ENCODE data around the gene GAS7. TPM values are rescaled to one million over a fixed set of nuclear protein-coding genes. Genes with fewer than 3 reads are reported as not detected.

The GAS7 gene
- polyA plus RNA-seq (0.10 to 0.17 TPM (median 0.14 TPM) in 3 replicates), polyA minus RNA-seq (0.16 to 0.38 TPM (median 0.26 TPM) in 3 replicates)
- 22.9 TPM for polyA plus RNA-seq (2011; ENCODE audit: low read depth)
- 0.14 and 0.16 TPM in 2 replicates for polyA plus RNA-seq (2011; cell fraction: cytosol; rRNA removed)
- polyA plus RNA-seq (2011; cell fraction: nucleus; rRNA removed) = 0.17 and 0.45 TPM in 2 replicates
- polyA plus RNA-seq (2012; ENCODE audit: low replicate concordance) = 0.16 and 3.4 TPM in 2 replicates
- not detected for polyA minus RNA-seq (2011; cell fraction: cytosol; rRNA and poly(A)+ RNA removed)
- polyA minus RNA-seq (2011; cell fraction: nucleus; rRNA and poly(A)+ RNA removed) = 0.16 and 0.21 TPM in 2 replicates

DNA sequence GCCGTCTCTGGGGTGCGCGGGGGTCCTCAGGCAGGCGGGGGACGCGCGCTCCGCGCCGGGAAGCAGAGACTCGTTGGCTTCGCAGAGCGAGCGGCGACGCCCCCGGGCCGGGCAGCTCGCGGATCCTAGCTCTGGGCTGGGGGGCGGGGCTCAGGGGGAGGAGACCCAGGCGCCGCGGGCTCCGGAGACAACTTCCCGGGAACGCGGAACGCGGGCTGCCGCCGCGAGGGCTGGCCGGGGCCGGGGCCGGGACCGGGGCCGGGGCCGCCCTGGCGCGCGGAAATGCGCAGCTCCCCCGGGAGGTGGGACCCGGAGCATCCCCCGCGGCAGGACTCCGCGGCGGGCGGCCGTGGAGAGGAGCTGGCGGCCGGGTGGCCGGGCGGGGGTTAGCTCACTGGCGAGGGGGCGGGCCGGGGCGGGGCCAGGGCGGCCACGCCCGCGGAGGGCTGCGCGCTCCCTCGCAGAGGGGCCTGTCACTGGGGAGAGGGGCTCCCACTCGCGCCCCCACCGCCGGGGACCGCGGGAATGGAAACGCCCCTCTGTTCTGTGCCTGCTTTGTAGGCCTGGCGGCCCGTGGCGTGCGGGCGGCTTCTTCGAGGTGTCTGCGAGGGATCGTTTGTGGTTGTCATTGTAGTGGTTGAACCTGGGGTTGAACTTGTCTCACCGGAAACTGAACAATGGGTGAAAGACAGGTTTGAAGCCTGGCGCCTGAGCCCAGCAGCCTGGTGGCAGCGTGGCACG is at the start of gene GAS7:
TSS of gene GAS7 (minus strand) at position 98 of the 741 bp plus-strand sequence.
- peaks cover 2% of the 10 kb centered on the region for H3K9me3 ChIP-seq (ENCODE audit: control insufficient read depth, low read depth, low read length)
- dilution Hi-C loops (cut with MboI; ENCODE audit: extremely low pct_ligation_motif_present, low sequenced_read_pairs) = no loop called here
- H3K79me2 ChIP-seq (ENCODE audit: control insufficient read depth, insufficient read depth, low read length) = no peaks in the 10 kb centered on the region
- H3K4me1 ChIP-seq (ENCODE audit: control insufficient read depth, extremely low read depth, insufficient read depth, low read length) = no peaks in the 10 kb centered on the region
- FAIRE-seq = no peak
- H3K36me3 ChIP-seq (ENCODE audit: control insufficient read depth in 2 of 2, extremely low read depth in 1 of 2, insufficient read depth in 2 of 2, low read length in 2 of 2) = no peaks in the 10 kb centered on the region
- H3K4me3 ChIP-seq (ENCODE audit: control insufficient read depth in 2 of 3, extremely low read depth in 1 of 3, insufficient read depth in 2 of 3, low read depth in 1 of 3, low read length in 3 of 3) = peak within 1 kb of the TSS in 2 of 3 experiments; percentile 20 to 49
- H3K27ac ChIP-seq (ENCODE audit: control insufficient read depth, insufficient read depth, low read length) = no peak within 1 kb of the TSS
- no peak within 1 kb of the TSS for H3K9ac ChIP-seq (ENCODE audit: control insufficient read depth, extremely low read depth, insufficient read depth, low read length)
- DNase-seq (ENCODE audit: low read depth, low spot score) = no peak
- no peak within 1 kb of the TSS for H2AFZ ChIP-seq (ENCODE audit: control insufficient read depth, low read length)
- no peaks in the 10 kb centered on the region for H4K20me1 ChIP-seq (ENCODE audit: control insufficient read depth, extremely low read depth, insufficient read depth, low read length)
- H3K9me1 ChIP-seq (ENCODE audit: control insufficient read depth, extremely low read depth, insufficient read depth, low read length) = no peaks in the 10 kb centered on the region
- H3K27me3 ChIP-seq (ENCODE audit: control insufficient read depth, extremely low read depth, insufficient read depth, low read length) = peaks cover 29% of the 10 kb centered on the region
- TF ChIP-seq, protein P1, sequence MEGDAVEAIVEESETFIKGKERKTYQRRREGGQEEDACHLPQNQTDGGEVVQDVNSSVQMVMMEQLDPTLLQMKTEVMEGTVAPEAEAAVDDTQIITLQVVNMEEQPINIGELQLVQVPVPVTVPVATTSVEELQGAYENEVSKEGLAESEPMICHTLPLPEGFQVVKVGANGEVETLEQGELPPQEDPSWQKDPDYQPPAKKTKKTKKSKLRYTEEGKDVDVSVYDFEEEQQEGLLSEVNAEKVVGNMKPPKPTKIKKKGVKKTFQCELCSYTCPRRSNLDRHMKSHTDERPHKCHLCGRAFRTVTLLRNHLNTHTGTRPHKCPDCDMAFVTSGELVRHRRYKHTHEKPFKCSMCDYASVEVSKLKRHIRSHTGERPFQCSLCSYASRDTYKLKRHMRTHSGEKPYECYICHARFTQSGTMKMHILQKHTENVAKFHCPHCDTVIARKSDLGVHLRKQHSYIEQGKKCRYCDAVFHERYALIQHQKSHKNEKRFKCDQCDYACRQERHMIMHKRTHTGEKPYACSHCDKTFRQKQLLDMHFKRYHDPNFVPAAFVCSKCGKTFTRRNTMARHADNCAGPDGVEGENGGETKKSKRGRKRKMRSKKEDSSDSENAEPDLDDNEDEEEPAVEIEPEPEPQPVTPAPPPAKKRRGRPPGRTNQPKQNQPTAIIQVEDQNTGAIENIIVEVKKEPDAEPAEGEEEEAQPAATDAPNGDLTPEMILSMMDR (optimal IDR thresholded peaks at IDR 0.05 in 1 of 3, IDR thresholded peaks at IDR 0.05 in 1 of 3, conservative IDR thresholded peaks at IDR 0.05 in 1 of 3; ENCODE audit: extremely low read depth in 1 of 3, insufficient read depth in 2 of 3, low read length in 3 of 3) = no peak
- no peak for TF ChIP-seq EZH2 (IDR thresholded peaks at IDR 0.05; ENCODE audit: low read length)
- H3K4me2 ChIP-seq (ENCODE audit: control insufficient read depth, extremely low read depth, insufficient read depth, low read depth, low read length) = peak within 1 kb of the TSS; percentile 62

DNA sequence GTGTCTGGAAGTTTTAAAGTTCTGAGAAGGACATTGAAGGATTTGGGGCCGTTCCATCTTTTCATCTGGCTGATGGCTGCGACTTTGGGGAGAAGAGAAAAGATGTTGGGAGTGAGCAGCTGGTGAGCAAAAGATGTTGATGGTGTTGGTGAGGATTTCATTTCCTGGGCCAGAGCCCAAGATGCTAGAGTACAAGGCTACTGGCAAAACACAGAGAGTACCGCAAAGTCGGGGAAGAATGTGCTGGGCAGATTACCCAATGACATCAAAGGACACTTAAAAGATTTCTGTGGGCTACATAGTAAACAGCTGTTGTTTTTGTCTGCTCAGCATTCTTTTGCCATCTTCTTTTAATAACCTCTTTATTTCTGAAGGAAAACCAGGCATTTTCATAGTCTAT is 49.4 kb upstream of the GAS7 start:
- no peak overlapping the region for H2AFZ ChIP-seq (ENCODE audit: control insufficient read depth, low read length)
- no peaks in the 10 kb centered on the region for H3K9me3 ChIP-seq (ENCODE audit: control insufficient read depth, low read depth, low read length)
- TF ChIP-seq, protein P1 (optimal IDR thresholded peaks at IDR 0.05 in 1 of 3, IDR thresholded peaks at IDR 0.05 in 1 of 3, conservative IDR thresholded peaks at IDR 0.05 in 1 of 3; ENCODE audit: extremely low read depth in 1 of 3, insufficient read depth in 2 of 3, low read length in 3 of 3) = no peak
- no peak for TF ChIP-seq EZH2 (IDR thresholded peaks at IDR 0.05; ENCODE audit: low read length)
- H3K9me1 ChIP-seq (ENCODE audit: control insufficient read depth, extremely low read depth, insufficient read depth, low read length) = no peaks in the 10 kb centered on the region
- H3K9ac ChIP-seq (ENCODE audit: control insufficient read depth, extremely low read depth, insufficient read depth, low read length) = no peak overlapping the region
- no peak overlapping the region for H3K4me3 ChIP-seq (ENCODE audit: control insufficient read depth in 2 of 3, extremely low read depth in 1 of 3, insufficient read depth in 2 of 3, low read depth in 1 of 3, low read length in 3 of 3)
- H3K27ac ChIP-seq (ENCODE audit: control insufficient read depth, insufficient read depth, low read length) = no peak overlapping the region
- H3K4me2 ChIP-seq (ENCODE audit: control insufficient read depth, extremely low read depth, insufficient read depth, low read depth, low read length) = no peak overlapping the region
- H3K4me1 ChIP-seq (ENCODE audit: control insufficient read depth, extremely low read depth, insufficient read depth, low read length) = peaks cover 6% of the 10 kb centered on the region
- FAIRE-seq = no peak
- DNase-seq (ENCODE audit: low read depth, low spot score) = no peak
- H3K27me3 ChIP-seq (ENCODE audit: control insufficient read depth, extremely low read depth, insufficient read depth, low read length) = no peaks in the 10 kb centered on the region
- H3K36me3 ChIP-seq (ENCODE audit: control insufficient read depth in 2 of 2, extremely low read depth in 1 of 2, insufficient read depth in 2 of 2, low read length in 2 of 2) = no peaks in the 10 kb centered on the region
- H4K20me1 ChIP-seq (ENCODE audit: control insufficient read depth, extremely low read depth, insufficient read depth, low read length) = no peaks in the 10 kb centered on the region
- dilution Hi-C loops (cut with MboI; ENCODE audit: extremely low pct_ligation_motif_present, low sequenced_read_pairs) = no loop called here
- H3K79me2 ChIP-seq (ENCODE audit: control insufficient read depth, insufficient read depth, low read length) = no peaks in the 10 kb centered on the region

Data from keratinocyte (primary cell).